Amygdala (tissue), 56 donors: ENCODE data around the gene JMJD1C.

ENCODE experiments used
- DNase-seq, 56 donors: peaks; one replicate each; lab custom pipeline; 2025; lab: John Stamatoyannopoulos, UW

The JMJD1C gene

GRCh38 chr10:63439607-63440006 lies 26.2 kb downstream of the JMJD1C start:
- DNase-seq = no peak

- no peak for DNase-seq
Observed at GRCh38 chr10:63438506-63439498, 27.0 kb downstream of the JMJD1C start.

GRCh38 chr10:63437116-63437949 lies 28.4 kb downstream of the JMJD1C start:
- no peak for DNase-seq

GRCh38 chr10:63436225-63436624 lies 29.6 kb downstream of the JMJD1C start:
- no peak for DNase-seq

GRCh38 chr10:63434866-63435854 lies 30.6 kb downstream of the JMJD1C start:
- no peak for DNase-seq

- no peak for DNase-seq
Observed at GRCh38 chr10:63431962-63432797, 33.6 kb downstream of the JMJD1C start.

- no peak for DNase-seq
Observed at GRCh38 chr10:63430999-63431356, 34.8 kb downstream of the JMJD1C start.

- DNase-seq = no peak
Observed at GRCh38 chr10:63430091-63430998, 35.4 kb downstream of the JMJD1C start.

GRCh38 chr10:63429281-63429680 lies 36.5 kb downstream of the JMJD1C start:
- no peak for DNase-seq

GRCh38 chr10:63427013-63427412 lies 38.8 kb downstream of the JMJD1C start:
- no peak for DNase-seq

- no peak for DNase-seq
Observed at GRCh38 chr10:63425512-63425911, 40.3 kb downstream of the JMJD1C start.

- no peak for DNase-seq
Observed at GRCh38 chr10:63424576-63424975, 41.2 kb downstream of the JMJD1C start.

- DNase-seq = no peak
Observed at GRCh38 chr10:63423494-63423893, 42.3 kb downstream of the JMJD1C start.

GRCh38 chr10:63421591-63421990 lies 44.2 kb downstream of the JMJD1C start:
- no peak for DNase-seq

GRCh38 chr10:63416376-63416775 lies 49.4 kb downstream of the JMJD1C start:
- no peak for DNase-seq

GRCh38 chr10:63415640-63416244 lies 50.0 kb downstream of the JMJD1C start:
- no peak for DNase-seq

- DNase-seq = no peak
Observed at GRCh38 chr10:63414481-63415260, 51.1 kb downstream of the JMJD1C start.
